GM18909 (cell line): ENCODE data around the gene ALX3.

Source experiments
- ATAC-seq: cut with Tn5 transposase; IDR thresholded peaks from one replicate; pipeline ENCODE4 v1.9.1; 2021; ENCODE audit warnings: mild to moderate bottlenecking; ENCODE audit not compliant: unreplicated experiment, poor library complexity

ALX3 gene

DNA sequence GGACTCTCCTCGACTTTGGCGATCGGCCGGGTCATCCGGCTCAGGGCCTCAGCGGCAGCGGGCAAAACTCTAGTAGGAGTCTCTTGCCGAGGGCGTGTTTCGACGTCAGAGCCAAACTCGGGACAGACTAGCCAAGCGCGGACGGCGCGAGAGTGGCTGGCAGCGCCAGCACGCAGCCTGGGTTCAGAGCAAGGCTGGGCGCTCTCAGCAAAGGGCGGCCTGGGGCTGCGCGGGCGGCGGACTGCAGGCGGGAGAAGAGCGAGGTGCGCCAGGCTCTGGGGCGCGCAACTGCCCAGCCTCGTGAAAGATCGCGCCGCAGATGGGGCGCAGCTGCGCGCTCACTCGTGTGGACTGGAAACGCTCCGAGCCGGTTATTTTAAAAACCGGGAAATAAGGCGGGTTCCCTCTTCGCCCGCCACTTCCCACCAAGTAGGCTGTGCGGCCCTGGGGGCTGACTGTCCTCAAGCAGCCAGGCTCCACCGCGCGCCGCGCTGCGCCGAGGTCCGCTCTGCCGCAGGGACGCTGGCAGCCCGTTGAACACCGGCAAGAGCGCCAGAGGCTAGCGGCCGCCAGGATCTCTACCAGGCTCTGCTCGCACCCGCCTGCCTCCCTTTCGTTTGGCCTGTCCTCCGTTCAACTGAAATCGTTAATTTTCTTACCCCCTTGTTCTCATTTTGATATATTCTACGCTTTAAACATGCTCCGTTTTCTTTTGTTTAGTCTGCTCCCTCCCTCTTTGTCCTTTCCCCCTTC is 2.4 kb downstream of the ALX3 start:
- no peak for ATAC-seq

GRCh38 chr1:110067479-110067892 is 3.0 kb downstream of the ALX3 start:
- no peak for ATAC-seq

DNA sequence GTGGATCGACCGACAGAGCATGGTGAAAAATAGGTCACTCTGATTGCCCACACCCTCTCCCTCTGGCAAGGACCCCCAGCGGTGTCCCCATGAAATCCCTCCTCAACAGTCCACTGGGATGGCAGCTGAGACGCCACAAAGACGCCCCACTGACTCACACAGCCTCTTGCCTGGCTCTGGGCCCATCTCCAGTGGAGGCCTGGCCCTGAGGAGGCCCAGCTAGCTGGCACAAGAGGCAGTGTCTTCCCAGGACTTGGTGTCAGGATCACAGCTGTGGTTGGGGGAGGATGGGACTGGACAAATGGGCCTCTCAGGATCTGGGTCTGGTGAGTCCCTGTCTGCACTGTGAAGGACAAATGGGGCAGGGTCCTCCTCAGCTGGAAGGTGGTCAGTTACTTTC is 4.6 kb downstream of the ALX3 start:
- no peak for ATAC-seq

- no peak for ATAC-seq
Measured at GRCh38 chr1:110064576-110065337, 5.7 kb downstream of the ALX3 start.

DNA sequence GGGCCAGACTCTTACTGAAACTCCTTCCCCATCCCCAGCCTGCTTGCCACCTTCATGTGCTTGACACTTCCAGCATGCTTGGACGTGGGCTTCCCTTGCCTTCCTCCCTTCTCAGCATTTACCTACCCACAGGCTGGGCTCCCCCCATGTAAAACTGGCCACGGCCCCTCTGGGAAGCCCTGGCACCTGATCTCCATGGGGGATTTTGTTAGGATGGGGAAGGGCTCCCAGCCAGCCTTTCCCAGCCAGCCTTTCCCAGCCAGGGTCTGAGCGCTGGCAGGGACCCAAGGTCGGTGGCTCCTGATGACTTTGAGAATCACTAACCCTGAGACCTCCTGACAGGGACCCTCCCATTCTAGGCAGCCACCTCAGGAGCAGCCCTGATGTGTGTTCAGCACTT is 6.7 kb downstream of the ALX3 start:
- no peak for ATAC-seq

- no peak for ATAC-seq
Measured at GRCh38 chr1:110062612-110063011, 7.9 kb downstream of the ALX3 start.

- ATAC-seq: no peak
Measured at GRCh38 chr1:110061341-110061740, 9.1 kb downstream of the ALX3 start.

DNA sequence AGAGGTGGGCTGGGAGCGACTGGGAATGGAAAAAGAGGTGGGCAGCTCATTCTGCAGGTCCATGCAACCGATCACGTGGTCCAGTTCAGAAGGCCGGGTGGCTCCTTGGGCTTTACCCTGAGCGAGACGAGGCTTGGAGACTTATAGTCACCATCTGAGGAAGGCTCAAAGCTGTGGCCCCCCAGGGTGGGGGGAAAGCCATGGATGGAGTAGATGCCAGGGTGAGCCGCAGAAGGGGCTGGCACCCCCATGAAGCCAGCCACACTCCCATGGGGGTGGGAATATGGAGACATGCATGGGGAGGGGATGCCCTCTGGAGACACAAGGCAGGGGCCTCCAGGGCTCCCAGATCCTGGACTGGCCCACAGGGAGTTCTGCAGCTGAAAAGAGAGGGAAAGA is 9.8 kb downstream of the ALX3 start:
- no peak for ATAC-seq

DNA sequence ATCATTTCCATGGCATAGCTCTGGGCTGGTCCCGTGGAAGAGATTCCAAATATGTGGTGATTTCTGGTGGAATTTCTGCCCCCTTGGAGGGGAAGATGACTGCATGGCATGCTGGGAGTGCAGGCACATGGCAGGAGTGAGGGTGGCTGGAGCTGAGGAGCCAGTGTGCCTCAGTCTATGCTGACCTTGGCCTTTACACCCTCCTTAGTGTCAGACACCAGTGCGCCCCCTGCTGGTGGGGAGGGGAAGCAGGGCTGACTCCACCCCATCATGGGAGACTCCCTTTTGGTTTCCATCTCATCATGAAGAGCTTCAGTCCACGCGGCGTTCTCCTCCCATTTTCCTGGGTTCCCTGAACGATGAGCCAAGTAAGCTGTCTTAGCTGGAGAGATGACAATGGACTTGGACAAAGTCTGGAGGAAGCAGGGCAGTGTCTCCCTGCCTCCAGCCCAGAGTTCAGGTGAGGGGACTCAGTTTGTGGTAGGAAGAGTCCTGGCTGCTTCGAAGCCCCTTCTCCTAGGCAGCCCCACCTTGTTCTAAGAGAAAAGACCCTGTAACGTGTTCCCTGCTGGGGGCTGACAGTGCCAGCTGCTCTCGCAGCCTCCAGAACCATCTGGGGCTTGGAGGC is 10.3 kb downstream of the ALX3 start:
- ATAC-seq: no peak

- ATAC-seq: no peak
Measured at GRCh38 chr1:110059133-110059863, 11.2 kb downstream of the ALX3 start.

DNA sequence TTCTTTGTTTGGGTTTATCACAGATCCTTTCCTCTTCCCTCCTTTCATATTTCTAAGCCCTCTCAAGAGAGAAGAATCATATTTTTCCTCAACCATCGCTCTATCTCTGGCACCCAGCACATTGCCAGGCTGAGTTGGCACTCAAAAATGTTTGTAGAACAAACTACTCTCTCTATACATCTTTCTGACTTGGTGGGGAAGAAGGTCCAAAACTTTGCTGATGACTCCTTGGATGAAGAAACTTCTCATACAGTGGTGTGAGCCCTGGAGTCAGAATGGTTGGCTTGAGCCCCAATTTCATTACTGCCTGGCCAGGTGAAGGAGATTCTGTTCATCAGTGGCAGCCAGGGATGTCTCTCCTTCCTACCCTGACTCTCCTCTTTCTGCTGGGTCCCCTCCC is 11.9 kb downstream of the ALX3 start:
- no peak for ATAC-seq

DNA sequence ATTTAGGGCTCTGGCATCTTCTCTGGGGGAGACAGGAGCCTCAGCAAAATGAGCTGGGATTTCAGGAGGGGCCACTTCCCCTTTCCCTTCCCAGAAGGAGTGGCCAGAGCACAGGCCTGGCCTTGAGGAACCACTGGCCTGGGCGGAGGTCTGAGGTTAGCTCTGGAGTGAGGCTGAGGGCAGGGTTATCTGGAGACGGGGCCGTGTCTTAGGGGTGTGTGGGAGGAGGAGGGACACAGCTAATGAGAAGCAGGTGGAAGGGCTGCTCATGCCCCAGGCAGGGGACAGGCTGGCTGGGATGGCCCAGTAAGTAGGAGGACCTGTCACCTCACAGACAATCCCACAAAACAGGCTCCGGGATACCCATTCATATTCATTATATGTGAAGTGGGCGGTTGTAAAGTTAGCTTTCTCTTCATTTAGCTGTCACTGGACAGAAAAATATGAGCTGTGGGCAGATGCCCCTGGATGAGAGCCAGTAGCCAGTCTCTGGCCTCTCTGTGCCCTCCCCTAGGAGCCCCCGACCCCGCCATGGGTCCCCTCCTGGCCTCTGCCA is 12.4 kb downstream of the ALX3 start:
- no peak for ATAC-seq

DNA sequence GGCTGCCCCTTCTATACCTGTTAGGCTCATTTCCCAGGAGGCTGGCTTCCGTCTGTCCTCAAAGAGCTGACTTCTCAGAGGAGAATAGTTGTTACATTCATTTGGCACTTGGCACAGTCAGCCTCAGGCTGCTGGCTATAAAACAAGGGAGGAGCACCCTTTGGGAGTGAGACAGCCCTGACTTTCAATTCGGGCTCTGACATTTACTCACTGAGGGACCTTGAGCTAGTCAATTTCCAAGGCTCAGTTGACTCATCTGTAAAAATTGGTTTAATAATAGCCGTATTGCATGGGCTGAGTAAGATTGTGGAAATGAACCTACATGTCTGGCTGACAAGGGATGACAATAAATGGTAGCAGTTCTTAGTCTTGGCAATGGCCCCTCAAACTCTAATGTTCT is 13.7 kb downstream of the ALX3 start:
- ATAC-seq: no peak

DNA sequence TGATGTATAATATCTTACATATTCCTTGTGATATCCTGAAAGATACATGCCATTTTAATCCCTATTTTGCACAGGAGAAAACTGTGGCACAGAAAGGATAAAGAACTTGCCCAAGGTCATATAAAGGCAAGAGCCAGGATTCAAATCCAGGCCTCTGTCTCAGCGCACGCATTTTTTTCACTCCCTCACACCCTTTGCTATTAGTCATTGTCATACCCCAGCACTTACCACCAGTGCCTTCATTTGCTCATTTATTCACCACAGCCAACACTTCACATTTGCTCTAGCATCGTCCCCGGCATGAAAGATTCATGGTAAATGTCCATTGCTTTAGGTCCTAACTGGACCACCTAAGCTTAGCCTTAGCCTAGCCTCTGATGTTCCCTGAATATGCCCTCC is 14.2 kb downstream of the ALX3 start:
- no peak for ATAC-seq

DNA sequence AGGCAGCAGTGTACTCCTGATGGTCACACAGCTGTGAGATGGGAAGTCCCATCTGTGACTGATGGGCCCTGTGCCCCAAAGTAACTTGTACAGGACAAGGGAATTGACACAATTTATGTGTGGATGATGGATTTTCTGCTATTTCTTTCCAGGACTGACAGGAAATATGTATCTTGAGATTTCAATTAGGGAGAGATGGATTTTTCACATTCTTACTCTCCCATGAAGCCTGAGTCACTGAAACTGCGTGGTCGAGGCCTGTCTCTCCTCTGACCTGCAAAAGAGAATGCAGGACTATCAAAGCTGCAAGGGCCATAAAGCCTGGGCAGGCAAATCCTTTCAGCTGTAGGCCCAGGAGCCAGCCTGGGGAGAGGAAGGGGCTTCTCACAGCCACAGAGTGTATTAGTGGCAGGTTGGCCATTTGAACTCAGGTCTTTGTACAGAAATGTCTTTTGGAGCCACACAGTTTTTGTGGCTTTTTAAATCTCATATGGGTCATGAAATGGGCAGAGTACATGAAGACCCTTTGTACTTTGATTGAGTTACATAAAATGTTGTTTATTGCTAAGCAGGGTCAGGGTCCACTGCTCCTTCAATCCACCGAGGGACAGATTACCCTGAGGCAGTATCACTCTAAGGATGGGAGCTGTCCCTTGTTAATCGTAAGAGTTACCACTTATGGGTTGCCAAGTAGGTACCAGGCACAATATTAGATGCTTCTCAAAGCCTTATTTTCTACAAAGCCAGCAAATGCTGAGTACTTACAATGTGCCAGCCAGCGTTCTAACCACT is 14.8 kb downstream of the ALX3 start:
- no peak for ATAC-seq

- no peak for ATAC-seq
Measured at GRCh38 chr1:110053552-110054428, 16.7 kb downstream of the ALX3 start.

- no peak for ATAC-seq
Measured at GRCh38 chr1:110051262-110051648, 19.2 kb downstream of the ALX3 start.

DNA sequence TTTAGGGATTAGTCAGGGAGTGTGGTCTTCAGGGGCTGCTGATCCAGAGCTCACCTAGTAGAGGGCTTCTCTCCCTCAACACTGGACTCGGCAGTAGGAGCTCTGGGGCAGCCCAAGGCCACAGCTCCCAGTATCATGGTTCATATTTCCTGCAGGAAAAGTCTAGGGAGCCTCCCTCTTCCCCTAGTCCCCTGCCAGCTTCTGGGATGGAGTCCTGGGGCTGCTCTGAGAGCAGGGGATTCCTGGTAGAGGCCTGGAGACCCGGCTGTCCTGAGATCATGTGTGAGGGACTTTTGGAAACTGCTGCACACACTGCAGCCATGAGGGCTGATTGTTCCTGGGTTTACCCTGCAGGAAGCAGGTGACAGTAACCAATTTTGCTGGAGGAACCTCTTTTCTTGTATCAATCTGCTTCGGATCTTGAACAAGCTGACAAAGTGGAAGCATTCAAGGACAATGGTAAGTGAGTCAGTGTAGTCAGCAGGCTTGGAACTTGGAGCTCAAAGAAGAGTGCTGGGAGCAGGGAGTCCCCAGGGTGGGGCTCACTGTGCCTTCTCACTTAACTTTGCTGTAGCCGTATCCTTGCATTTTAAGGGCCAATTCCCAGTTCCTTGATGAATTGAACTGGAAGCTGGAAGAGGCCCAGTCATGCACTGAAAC is 19.7 kb downstream of the ALX3 start:
- no peak for ATAC-seq
